Endodermal cell (in vitro differentiated cells): ENCODE results near the gene PCNT. TPM values are rescaled to one million over a fixed set of nuclear protein-coding genes. Genes with fewer than 3 reads are reported as not detected.
"Not testable (repeated sequence)": the region's sequence is repeated elsewhere in the genome, so short reads cannot be mapped to it uniquely, and the experiment has no call there.

Experiments
- DNase-seq: peaks from one replicate; pipeline ENCODE4 v3.0.0-alpha.2; 2017
- H3K27ac ChIP-seq: 2 replicates; pipeline ENCODE4 v1.5.1; 2013; ENCODE audit warnings: mild to moderate bottlenecking, low read depth, low read length, moderate library complexity
- H3K27me3 ChIP-seq: 2 replicates; pipeline ENCODE4 v1.6.1; 2013; ENCODE audit warnings: mild to moderate bottlenecking, low read length, moderate library complexity; ENCODE audit not compliant: insufficient read depth, control insufficient read depth, poor library complexity, severe bottlenecking
- H3K36me3 ChIP-seq: 2 replicates; pipeline ENCODE4 v1.7.0; 2013; ENCODE audit warnings: mild to moderate bottlenecking, low read length, moderate library complexity; ENCODE audit not compliant: control insufficient read depth, insufficient read depth
- H3K4me1 ChIP-seq: one replicate; pipeline ENCODE4 v1.7.0; 2013; ENCODE audit warnings: low read length; ENCODE audit not compliant: control insufficient read depth, insufficient read depth
- H3K4me3 ChIP-seq: 2 replicates; pipeline ENCODE4 v1.5.1; 2013; ENCODE audit warnings: mild to moderate bottlenecking, low read length, moderate library complexity
- H3K9ac ChIP-seq: 2 replicates; pipeline ENCODE4 v1.6.1; 2013; ENCODE audit warnings: mild to moderate bottlenecking, low read length, moderate library complexity; ENCODE audit not compliant: poor library complexity, severe bottlenecking; ENCODE audit errors: extremely low read depth
- H3K9me3 ChIP-seq: 2 replicates; pipeline ENCODE4 v1.6.1; 2013; ENCODE audit warnings: mild to moderate bottlenecking, low read length, moderate library complexity; ENCODE audit not compliant: control insufficient read depth
- H3K27ac Mint-ChIP-seq: 2 replicates; pipeline ENCODE4 v1.8.0; 2020; ENCODE audit warnings: mixed read lengths
- H3K27me3 Mint-ChIP-seq: 2 replicates; pipeline ENCODE4 v1.8.0; 2021; ENCODE audit warnings: mild to moderate bottlenecking, mixed read lengths; ENCODE audit not compliant: insufficient read depth
- H3K36me3 Mint-ChIP-seq: 2 replicates; pipeline ENCODE4 v1.8.0; 2020; ENCODE audit warnings: low read depth, mixed read lengths
- H3K4me1 Mint-ChIP-seq: 2 replicates; pipeline ENCODE4 v1.8.0; 2020; ENCODE audit warnings: mixed read lengths
- H3K4me3 Mint-ChIP-seq: 2 replicates; pipeline ENCODE4 v1.8.0; 2020; ENCODE audit warnings: mild to moderate bottlenecking, moderate library complexity, mixed read lengths
- H3K9me3 Mint-ChIP-seq: 2 replicates; pipeline ENCODE4 v1.8.0; 2020; ENCODE audit warnings: mild to moderate bottlenecking, mixed read lengths
- WGBS, 2 experiments: methylation state at CpG; one replicate each; pipeline versions ENCODE4 v1.1.5 to v1.1.7; 2013; ENCODE audit warnings: missing lambda C conversion rate in 2 of 2, mixed read lengths in 1 of 2; ENCODE audit not compliant: insufficient coverage in 1 of 2, insufficient read length in 1 of 2; 5-methylcytosine and 5-hydroxymethylcytosine counted together
- total RNA-seq, 2 donors: library from RNA; stranded (reverse); fragmentation: NEBNext Ultra II Directional in 1 of 2; extraction: Animal tissue kit (Norgen Biotek cat#: 25700) in 1 of 2; gene quantifications; 2 replicates in 1 of 2; 3 replicates in 1 of 2; pipeline ENCODE4 v1.2.1, GENCODE V29; 2021
- TF ChIP-seq, protein P1 (sequence below): fragments of 200-600 bp; sonication (generic); conservative IDR thresholded peaks from 2 replicates; pipeline ENCODE4 v1.5.0; 2021; ENCODE audit warnings: antibody characterized with exemption, mild to moderate bottlenecking

The PCNT gene
- total RNA-seq, 2 donors from 2014 or later: 40.1 to 40.7 TPM

DNA sequence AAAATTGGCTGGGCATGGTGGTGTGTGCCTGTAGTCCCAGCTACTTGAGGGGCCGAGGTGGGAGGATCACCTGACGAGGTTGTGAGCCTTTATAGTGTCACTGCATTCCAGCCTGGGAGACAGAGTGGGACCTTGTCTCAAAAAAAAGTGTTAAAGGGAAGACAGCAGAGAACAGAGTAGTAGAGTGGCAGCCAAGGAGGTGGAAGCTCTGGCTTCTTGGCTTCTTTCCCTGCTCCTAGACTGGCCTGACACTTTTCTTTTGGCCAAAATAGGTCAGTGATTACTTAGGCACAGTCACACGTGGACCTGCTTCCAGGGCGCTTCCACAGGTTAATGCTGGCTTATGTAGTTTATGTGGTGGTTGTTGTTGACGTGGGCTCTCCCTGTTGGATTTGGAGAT is 138.0 kb downstream of the PCNT start:
- WGBS, 2 experiments: 89% methylated on average over 3 to 5 of the region's 5 CpGs
- Histone ChIP-seq H3K36me3 (peaks cover 26% of the 10 kb centered on the region), H3K9me3 (no peaks in the 10 kb centered on the region), H3K27ac (no peak overlapping the region), H3K27me3 (no peaks in the 10 kb centered on the region), H3K4me1 (no peaks in the 10 kb centered on the region), H3K9ac (no peak overlapping the region), H3K4me3 (no peak overlapping the region)
- Mint-ChIP-seq H3K4me3 (no peak overlapping the region), H3K27me3 (no peaks in the 10 kb centered on the region), H3K27ac (peak overlapping the region; percentile 53), H3K4me1 (peaks cover 3% of the 10 kb centered on the region), H3K36me3 (peaks cover 24% of the 10 kb centered on the region), H3K9me3 (no peaks in the 10 kb centered on the region)
- TF ChIP-seq, protein P1, sequence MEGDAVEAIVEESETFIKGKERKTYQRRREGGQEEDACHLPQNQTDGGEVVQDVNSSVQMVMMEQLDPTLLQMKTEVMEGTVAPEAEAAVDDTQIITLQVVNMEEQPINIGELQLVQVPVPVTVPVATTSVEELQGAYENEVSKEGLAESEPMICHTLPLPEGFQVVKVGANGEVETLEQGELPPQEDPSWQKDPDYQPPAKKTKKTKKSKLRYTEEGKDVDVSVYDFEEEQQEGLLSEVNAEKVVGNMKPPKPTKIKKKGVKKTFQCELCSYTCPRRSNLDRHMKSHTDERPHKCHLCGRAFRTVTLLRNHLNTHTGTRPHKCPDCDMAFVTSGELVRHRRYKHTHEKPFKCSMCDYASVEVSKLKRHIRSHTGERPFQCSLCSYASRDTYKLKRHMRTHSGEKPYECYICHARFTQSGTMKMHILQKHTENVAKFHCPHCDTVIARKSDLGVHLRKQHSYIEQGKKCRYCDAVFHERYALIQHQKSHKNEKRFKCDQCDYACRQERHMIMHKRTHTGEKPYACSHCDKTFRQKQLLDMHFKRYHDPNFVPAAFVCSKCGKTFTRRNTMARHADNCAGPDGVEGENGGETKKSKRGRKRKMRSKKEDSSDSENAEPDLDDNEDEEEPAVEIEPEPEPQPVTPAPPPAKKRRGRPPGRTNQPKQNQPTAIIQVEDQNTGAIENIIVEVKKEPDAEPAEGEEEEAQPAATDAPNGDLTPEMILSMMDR: no peak
- DNase-seq: no peak

DNA sequence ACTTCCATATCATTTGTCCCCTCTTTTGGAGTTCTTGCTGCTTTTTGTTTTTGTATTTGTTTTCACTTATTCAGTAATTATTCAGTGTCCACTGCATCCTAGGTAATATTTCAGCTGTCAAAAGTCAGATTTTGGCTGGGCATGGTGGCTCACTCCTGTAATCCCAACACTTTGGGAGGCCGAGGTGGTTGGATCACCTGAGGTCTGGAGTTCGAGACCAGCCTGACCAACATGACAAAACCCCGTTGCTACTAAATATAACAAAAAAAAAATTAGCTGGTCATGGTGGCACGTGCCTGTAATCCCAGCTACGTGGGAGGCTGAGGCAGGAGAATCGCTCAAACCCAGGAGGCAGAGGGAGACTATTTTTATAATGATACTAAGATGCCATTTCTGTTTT is 141.2 kb downstream of the PCNT start:
- H3K4me1 Mint-ChIP-seq, H3K9me3 ChIP-seq, H3K27me3 Mint-ChIP-seq, H3K27ac ChIP-seq, DNase-seq, H3K9ac ChIP-seq, H3K4me3 Mint-ChIP-seq, H3K27me3 ChIP-seq, H3K4me1 ChIP-seq, H3K9me3 Mint-ChIP-seq, H3K4me3 ChIP-seq, H3K27ac Mint-ChIP-seq: not testable (repeated sequence)
- H3K36me3 Mint-ChIP-seq: peaks cover 29% of the 10 kb centered on the region
- H3K36me3 ChIP-seq: peaks cover 39% of the 10 kb centered on the region
- 95 to 100% methylated on average over 1 to 6 of the region's 6 CpGs for WGBS, 2 experiments

DNA sequence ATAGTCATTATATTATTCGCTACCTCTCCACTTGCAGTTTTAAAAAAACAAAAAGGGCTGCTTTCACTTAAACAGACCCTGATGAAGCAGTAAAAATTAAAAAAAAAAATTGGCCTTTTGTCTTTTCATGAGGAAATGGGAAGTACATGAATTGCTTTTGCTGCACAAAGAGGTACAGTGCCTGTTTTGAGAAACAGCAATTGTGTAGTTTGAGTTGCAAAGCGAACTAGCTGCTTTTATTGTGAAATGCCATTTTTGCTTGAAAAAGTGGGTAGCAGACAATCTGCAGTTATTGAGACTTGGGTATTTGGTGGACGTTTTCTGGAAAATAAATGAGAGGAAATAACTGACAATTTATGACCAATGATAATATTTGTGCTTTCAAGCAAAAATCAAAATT is 141.7 kb downstream of the PCNT start:
- TF ChIP-seq, protein P1: no peak
- H3K27me3 Mint-ChIP-seq: no peaks in the 10 kb centered on the region
- no peaks in the 10 kb centered on the region for H3K9me3 Mint-ChIP-seq
- no peaks in the 10 kb centered on the region for H3K27me3 ChIP-seq
- no peaks in the 10 kb centered on the region for H3K9me3 ChIP-seq
- WGBS, 2 experiments: 86 to 100% methylated on average over 1 to 3 of the region's 3 CpGs
- H3K9ac ChIP-seq: no peak overlapping the region
- no peak for DNase-seq
- H3K27ac ChIP-seq: no peak overlapping the region
- no peak overlapping the region for H3K27ac Mint-ChIP-seq
- H3K4me1 ChIP-seq: no peaks in the 10 kb centered on the region
- peaks cover 29% of the 10 kb centered on the region for H3K36me3 Mint-ChIP-seq
- peaks cover 39% of the 10 kb centered on the region for H3K36me3 ChIP-seq
- H3K4me3 ChIP-seq: no peak overlapping the region
- no peaks in the 10 kb centered on the region for H3K4me1 Mint-ChIP-seq
- H3K4me3 Mint-ChIP-seq: no peak overlapping the region

DNA sequence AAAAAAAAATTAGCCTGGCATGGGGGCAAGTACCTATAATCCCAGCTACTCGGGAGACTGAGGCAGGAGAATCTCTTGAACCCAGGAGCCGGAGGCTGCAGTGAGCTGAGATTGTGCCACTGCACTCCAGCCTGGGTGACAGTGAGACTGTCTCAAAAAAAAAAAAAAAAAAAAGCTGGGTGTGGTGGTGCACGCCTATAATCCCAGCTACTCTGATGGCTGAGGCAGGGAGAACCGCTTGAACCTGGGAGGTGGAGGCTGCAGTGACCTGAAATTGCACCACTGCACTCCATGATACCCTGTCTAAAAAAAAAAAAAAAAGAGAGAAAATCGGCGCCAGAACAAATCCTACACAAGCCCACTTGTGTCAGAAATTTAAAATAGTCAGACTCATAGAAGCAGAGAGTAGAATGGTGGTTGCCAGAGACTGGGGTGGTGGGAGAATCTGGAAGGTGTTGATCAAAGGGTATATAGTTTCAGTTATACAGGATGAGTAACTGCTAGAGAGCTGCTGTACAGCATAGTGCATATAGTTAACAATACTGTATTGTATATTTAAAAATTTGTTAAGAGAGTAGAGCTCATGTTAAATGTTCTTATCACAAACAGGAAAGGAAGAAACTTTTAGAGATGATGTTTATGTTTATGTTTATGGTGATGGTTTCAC is 144.3 kb downstream of the PCNT start:
- no peak overlapping the region for H3K27ac Mint-ChIP-seq
- WGBS, 2 experiments: 86 to 100% methylated on average over 2 to 4 of the region's 6 CpGs
- H3K36me3 Mint-ChIP-seq: peaks cover 24% of the 10 kb centered on the region
- TF ChIP-seq, protein P1: no peak
- Histone ChIP-seq H3K9ac (no peak overlapping the region), H3K4me1 (peaks cover 2% of the 10 kb centered on the region), H3K4me3 (no peak overlapping the region), H3K27me3 (no peaks in the 10 kb centered on the region), H3K36me3 (peaks cover 31% of the 10 kb centered on the region), H3K27ac (no peak overlapping the region), H3K9me3 (no peaks in the 10 kb centered on the region)
- no peak overlapping the region for H3K4me3 Mint-ChIP-seq
- H3K27me3 Mint-ChIP-seq: no peaks in the 10 kb centered on the region
- H3K4me1 Mint-ChIP-seq: peaks cover 5% of the 10 kb centered on the region
- no peak for DNase-seq
- no peaks in the 10 kb centered on the region for H3K9me3 Mint-ChIP-seq
